ENCODE results near the gene PCDHB1.

PCDHB1 gene

GRCh38 chr5:141050622-141051520 is at the start of gene PCDHB1:
TSS of gene PCDHB1 (plus strand) at chr5:141051374. CDS start at chr5:141051471, 97 bp downstream.
- peak in 1 of 51 donors; percentile 2 for DNase-seq

DNA sequence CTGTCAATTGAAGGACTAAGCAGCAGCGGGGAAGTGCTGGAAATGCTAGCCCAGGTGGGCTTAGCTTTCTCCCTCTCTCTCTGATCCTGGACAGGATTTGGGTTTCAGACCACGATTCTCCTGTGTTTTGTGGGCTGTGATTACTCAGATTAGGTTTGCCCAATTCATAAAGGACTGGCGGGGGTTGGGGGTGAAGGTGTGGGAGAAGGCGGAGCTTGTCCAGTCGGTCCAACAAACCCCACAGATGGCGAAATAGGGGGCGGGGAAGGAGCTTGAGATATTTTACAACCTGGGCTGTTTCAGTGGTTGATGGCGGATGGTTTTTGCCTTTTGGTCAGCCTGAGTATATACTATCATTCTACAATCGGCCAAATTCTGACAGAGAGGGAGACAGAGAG is 49.7 kb upstream of the PCDHB1 start:
- DNase-seq = peak in 5 of 51 donors; percentile 2 to 28 (median 3)

GRCh38 chr5:141001844-141002604 is 49.1 kb upstream of the PCDHB1 start:
- peak in 28 of 51 donors; percentile 11 to 64 (median 24) for DNase-seq

DNA sequence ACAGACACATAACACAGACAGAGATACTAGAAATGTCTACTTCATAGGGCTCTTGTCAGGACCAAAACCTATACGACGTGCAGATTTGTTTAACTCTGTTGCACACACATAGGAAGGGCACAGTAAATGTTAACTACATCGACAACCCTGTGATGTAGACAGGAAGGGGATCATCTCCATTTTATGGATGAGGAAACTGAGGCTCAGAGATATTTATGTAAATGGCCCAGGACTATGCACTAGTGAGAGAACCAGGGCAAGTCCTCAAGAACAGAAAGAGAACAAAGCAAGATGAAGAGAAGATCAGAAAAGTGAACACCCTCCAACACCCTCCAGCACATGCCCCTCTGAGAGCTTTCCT is 48.6 kb upstream of the PCDHB1 start:
- no peak for DNase-seq

GRCh38 chr5:141003031-141003430 is 48.1 kb upstream of the PCDHB1 start:
- no peak for DNase-seq

DNA sequence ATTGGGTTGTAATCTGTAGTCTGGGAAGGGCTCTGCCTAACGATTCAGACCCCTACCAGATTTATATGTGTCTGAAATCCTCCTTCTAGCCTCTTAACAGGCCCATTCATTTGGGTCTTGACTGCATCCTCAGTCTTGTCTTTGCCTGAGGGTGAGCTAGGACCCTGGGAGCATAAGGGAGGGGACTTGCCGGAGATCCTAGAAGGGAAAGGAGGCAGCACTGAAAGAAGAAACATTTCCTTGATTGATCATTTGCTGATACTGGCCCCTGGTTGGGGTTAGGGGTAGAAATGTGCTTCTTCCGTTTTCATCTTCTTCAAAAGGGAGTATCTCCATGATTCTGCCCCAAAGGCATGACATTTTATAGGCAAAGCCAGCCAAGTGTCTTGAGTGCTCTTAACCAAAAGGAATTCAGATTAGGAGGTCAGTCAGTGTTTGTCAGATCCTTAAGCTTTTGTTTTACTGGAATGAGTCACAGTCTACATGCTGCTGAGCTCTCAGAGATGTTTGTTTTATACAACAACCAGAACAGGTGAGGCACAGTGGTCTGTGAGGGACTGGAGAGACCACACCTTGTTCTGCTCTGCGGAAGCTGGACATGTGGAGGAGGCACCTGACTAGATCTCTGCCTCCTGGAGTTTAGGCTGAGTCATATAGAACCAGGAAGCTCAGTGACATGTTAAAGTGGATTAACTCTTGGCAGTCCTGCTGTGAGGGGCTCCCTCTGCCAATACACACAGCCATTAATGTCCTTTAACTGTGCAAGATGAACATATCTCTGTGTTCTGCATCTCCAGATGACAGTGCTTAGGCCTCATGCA is 47.2 kb upstream of the PCDHB1 start:
- DNase-seq = no peak

GRCh38 chr5:141007791-141008190 is 43.4 kb upstream of the PCDHB1 start:
- DNase-seq = no peak

DNA sequence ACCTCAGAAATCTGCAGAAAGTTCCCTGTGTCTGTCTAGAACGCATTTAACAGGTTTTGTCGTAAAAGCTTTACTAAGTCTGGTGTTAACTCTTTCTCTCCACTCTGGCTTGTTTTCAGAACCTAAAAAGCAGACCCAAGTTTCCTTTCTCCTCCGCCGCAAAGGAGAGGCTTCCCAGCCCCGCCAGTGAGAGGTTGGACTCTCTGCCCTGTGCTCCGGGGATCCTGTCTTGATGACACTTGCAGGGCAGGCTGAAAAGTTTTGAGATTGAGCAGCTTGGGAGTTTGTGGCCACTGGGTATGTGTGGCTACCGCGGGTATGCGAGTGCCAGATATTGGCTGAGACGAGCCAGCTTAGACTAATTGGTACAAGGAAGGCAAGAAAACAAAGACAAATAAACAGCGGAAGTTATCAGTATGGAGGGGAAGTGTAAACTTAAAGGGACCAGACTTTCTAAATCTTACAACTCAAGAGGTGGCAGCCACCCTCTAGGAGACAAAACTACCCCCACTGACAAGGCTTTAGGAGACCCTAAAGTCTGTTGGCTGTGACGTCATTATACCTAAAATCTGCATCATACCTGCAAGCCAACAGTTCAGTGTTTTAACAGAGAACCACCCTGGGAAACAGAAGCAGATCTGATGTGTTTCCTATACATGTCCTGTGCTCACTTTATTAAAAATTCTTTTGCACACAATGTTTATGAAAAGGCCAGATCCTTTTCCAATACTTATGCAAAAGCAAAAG is 41.0 kb upstream of the PCDHB1 start:
- DNase-seq = no peak

- DNase-seq = no peak
These were observed 33.2 kb upstream of the PCDHB1 start for GRCh38 chr5:141017943-141018342.

GRCh38 chr5:141022384-141022783 is 28.8 kb upstream of the PCDHB1 start:
- DNase-seq = no peak

DNA sequence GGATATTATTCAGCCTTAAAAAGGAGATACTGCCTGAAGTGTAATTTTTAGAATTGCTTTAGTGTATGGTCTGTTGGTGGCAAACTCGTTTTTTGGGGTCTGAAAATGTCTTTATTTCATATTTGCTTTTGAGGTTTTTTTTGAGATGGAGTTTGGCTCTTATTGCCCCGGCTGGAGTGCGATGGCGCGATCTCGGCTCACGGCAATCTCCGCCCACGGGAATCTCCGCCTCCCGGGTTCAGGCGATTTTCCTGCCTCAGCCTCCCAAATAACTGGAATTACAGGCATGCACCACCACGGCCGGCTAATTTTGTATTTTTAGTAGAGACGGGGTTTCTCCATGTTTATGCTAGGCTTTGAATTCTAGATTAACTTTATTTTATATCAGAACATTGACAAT is 20.2 kb upstream of the PCDHB1 start:
- no peak for DNase-seq

GRCh38 chr5:141032626-141033025 is 18.5 kb upstream of the PCDHB1 start:
- no peak for DNase-seq

GRCh38 chr5:141039061-141039460 is 12.1 kb upstream of the PCDHB1 start:
- DNase-seq = no peak

- DNase-seq = peak in 1 of 51 donors; percentile 14
These were observed 11.7 kb upstream of the PCDHB1 start for GRCh38 chr5:141039517-141039916.

- peak in 42 of 51 donors; percentile 1 to 84 (median 30) for DNase-seq
These were observed 10.9 kb upstream of the PCDHB1 start for GRCh38 chr5:141040093-141040770.

- peak; percentile 47 to 98 (median 93) for DNase-seq
These were observed 10.3 kb upstream of the PCDHB1 start for GRCh38 chr5:141040771-141041426.

GRCh38 chr5:141041427-141041785 is 9.8 kb upstream of the PCDHB1 start:
- DNase-seq = no peak

GRCh38 chr5:141042555-141042954 is 8.6 kb upstream of the PCDHB1 start:
- no peak for DNase-seq

- peak in 2 of 51 donors; percentile 1 to 5 for DNase-seq
These were observed 320 bp downstream of the PCDHB1 start for GRCh38 chr5:141051521-141051866.

- no peak for DNase-seq
These were observed 26.7 kb downstream of the PCDHB1 start for GRCh38 chr5:141077826-141078225.

Measured in hypothalamus (tissue), 51 donors.